GM23248 (cell line): ENCODE measurements around the gene MYO1D. TPM values are rescaled to one million over a fixed set of nuclear protein-coding genes. Genes with fewer than 3 reads are reported as not detected.
"Not testable (repeated sequence)": the region's sequence is repeated elsewhere in the genome, so short reads cannot be mapped to it uniquely, and the experiment has no call there.

Experiments used
- DNase-seq: peaks from one replicate; pipeline ENCODE4 v3.0.0-alpha.2; 2015
- H2AFZ ChIP-seq: fragments of 200-600 bp; sonication (generic); 2 replicates; pipeline ENCODE4 v1.6.1; 2016; ENCODE audit warnings: antibody characterized with exemption
- H3F3A ChIP-seq: fragments of 200-600 bp; sonication (generic); 2 replicates; pipeline ENCODE4 v1.6.1; 2016; ENCODE audit warnings: mild to moderate bottlenecking, antibody characterized with exemption, mixed run types; ENCODE audit not compliant: insufficient read depth
- H3K27ac ChIP-seq: fragments of 200-600 bp; sonication (generic); 2 replicates; pipeline ENCODE4 v1.5.1; 2016; ENCODE audit warnings: mild to moderate bottlenecking
- H3K27me3 ChIP-seq: fragments of 200-600 bp; sonication (generic); replicated peaks from 2 replicates; pipeline ENCODE4 v1.6.1; 2016; ENCODE audit warnings: mild to moderate bottlenecking; ENCODE audit not compliant: insufficient read depth
- H3K36me3 ChIP-seq: fragments of 200-600 bp; sonication (generic); 2 replicates; pipeline ENCODE4 v1.6.1; 2016; ENCODE audit warnings: low read depth, mild to moderate bottlenecking
- H3K4me1 ChIP-seq: fragments of 200-600 bp; sonication (generic); 2 replicates; pipeline ENCODE4 v1.6.1; 2016; ENCODE audit warnings: mild to moderate bottlenecking; ENCODE audit not compliant: insufficient read depth
- H3K4me2 ChIP-seq: fragments of 200-600 bp; sonication (generic); one replicate; pipeline ENCODE4 v1.6.1; 2016; ENCODE audit warnings: mild to moderate bottlenecking; ENCODE audit not compliant: unreplicated experiment
- H3K4me3 ChIP-seq: fragments of 200-600 bp; sonication (generic); 2 replicates; pipeline ENCODE4 v1.5.1; 2016; ENCODE audit warnings: mild to moderate bottlenecking
- H3K79me2 ChIP-seq: fragments of 200-600 bp; sonication (generic); 2 replicates; pipeline ENCODE4 v1.6.1; 2016; ENCODE audit warnings: mild to moderate bottlenecking; ENCODE audit not compliant: insufficient read depth
- H3K9ac ChIP-seq: fragments of 200-600 bp; sonication (generic); 2 replicates; pipeline ENCODE4 v1.6.1; 2016; ENCODE audit warnings: mild to moderate bottlenecking
- H3K9me2 ChIP-seq: fragments of 200-600 bp; sonication (generic); 2 replicates; pipeline ENCODE4 v1.6.1; 2016; ENCODE audit warnings: mixed run types, mild to moderate bottlenecking, moderate library complexity; ENCODE audit not compliant: insufficient read depth
- H3K9me3 ChIP-seq: fragments of 200-600 bp; sonication (generic); one replicate; pipeline ENCODE4 v1.6.1; 2017; ENCODE audit warnings: low read depth
- H4K20me1 ChIP-seq: fragments of 200-600 bp; sonication (generic); 2 replicates; pipeline ENCODE4 v1.6.0; 2016; ENCODE audit not compliant: insufficient read depth
- EZH2 ChIP-seq: fragments of 200-600 bp; sonication (generic); IDR thresholded peaks from 2 replicates; pipeline ENCODE4 v1.6.1; 2018; ENCODE audit warnings: antibody characterized with exemption, mild to moderate bottlenecking; ENCODE audit not compliant: insufficient read depth, poor library complexity, severe bottlenecking
- EZH2phosphoT487 ChIP-seq: fragments of 200-600 bp; sonication (generic); IDR thresholded peaks from 2 replicates; pipeline ENCODE4 v1.6.1; 2018; ENCODE audit warnings: antibody characterized with exemption, moderate library complexity, mild to moderate bottlenecking, low read depth; ENCODE audit not compliant: insufficient read depth
- WGBS, 2 experiments: methylation state at CpG; one replicate each; pipeline ENCODE4 v1.1.6; 2015 to 2017; ENCODE audit warnings: low lambda C conversion rate in 2 of 2, low coverage in 1 of 2; ENCODE audit errors: missing lambda C conversion rate in 2 of 2; 5-methylcytosine and 5-hydroxymethylcytosine counted together
- in situ Hi-C: fragments of 300-500 bp; cut with MboI; formaldehyde crosslinking; loops from 2 replicates; pipeline ENCODE4 v1.15.0; 2020
- polyA plus RNA-seq: library from polyadenylated mRNA; unstranded; fragments of >200 nt; fragmentation: Nextera tagmentation; extraction: Ambion mirVana; gene quantifications from 2 replicates; pipeline ENCODE4 v1.2.1, GENCODE V29; 2016
- total RNA-seq: library from RNA; depleted of rRNA; stranded (reverse); fragments of >200 nt; shearing (Covaris generic); gene quantifications from 2 replicates; pipeline ENCODE4 v1.2.3, GENCODE V29; 2014

Gene MYO1D
- total and polyA plus RNA-seq, 2 experiments from 2014 or later, result 54.1 to 99.5 TPM

DNA sequence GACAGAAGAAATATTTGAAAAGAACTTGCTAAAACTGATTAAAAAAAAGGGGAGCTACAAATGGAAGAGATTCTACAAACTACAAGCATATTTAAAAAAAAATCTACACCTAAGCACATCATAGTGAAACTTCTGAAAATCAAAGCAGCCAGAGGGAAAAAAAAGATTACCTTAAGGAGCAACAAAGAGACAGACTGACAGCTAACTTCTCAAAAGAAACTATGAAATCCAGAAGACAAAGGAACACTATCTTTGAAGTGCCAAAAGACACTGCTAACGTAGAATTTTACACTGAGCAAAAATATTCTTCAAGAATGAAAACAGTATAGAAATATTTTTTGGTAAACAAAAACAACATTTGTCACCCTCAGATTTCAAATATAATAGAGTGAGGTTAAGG, 151.2 kb downstream of the MYO1D start:
- 93% methylated on average over 1 of the region's 1 CpG for WGBS, 2 experiments
- Histone ChIP-seq H3K79me2 (no peaks in the 10 kb centered on the region), H3K27ac (no peak overlapping the region), H3K9me3 (no peaks in the 10 kb centered on the region), H3K36me3 (peaks cover 27% of the 10 kb centered on the region), H4K20me1 (no peaks in the 10 kb centered on the region), H3K4me3 (no peak overlapping the region), H3K9ac (no peak overlapping the region), H3K9me2 (no peaks in the 10 kb centered on the region; the same call in 1 of the 2 replicates), H3F3A (no peaks in the 10 kb centered on the region), H3K4me2 (no peak overlapping the region), H3K4me1 (no peaks in the 10 kb centered on the region), H2AFZ (no peak overlapping the region), H3K27me3 (no peaks in the 10 kb centered on the region)
- no peak for TF ChIP-seq EZH2phosphoT487
- TF ChIP-seq EZH2, result no peak
- no peak for DNase-seq
- in situ Hi-C loops, result no loop called here

- TF ChIP-seq EZH2, result no peak
- no peak for TF ChIP-seq EZH2phosphoT487
- no peak overlapping the region for H2AFZ ChIP-seq
- DNase-seq, result peak; percentile 53
- H3K27ac ChIP-seq, result no peak overlapping the region
- H4K20me1 ChIP-seq, result no peaks in the 10 kb centered on the region
- H3K27me3 ChIP-seq, result no peaks in the 10 kb centered on the region
- no peaks in the 10 kb centered on the region for H3K9me3 ChIP-seq
- WGBS, 2 experiments, result 82% methylated on average over 5 of the region's 5 CpGs
- no peaks in the 10 kb centered on the region for H3K79me2 ChIP-seq
- in situ Hi-C loops, result no loop called here
- H3K4me2 ChIP-seq, result no peak overlapping the region
- H3K4me1 ChIP-seq, result no peaks in the 10 kb centered on the region
- H3F3A ChIP-seq, result no peaks in the 10 kb centered on the region
- H3K9me2 ChIP-seq, result no peaks in the 10 kb centered on the region
- no peak overlapping the region for H3K4me3 ChIP-seq
- H3K36me3 ChIP-seq, result peaks cover 36% of the 10 kb centered on the region
- no peak overlapping the region for H3K9ac ChIP-seq
Observed at GRCh38 chr17:32723310-32723955, 153.5 kb downstream of the MYO1D start.

- TF ChIP-seq EZH2 (no peak), EZH2phosphoT487 (no peak)
- H4K20me1 ChIP-seq, result no peaks in the 10 kb centered on the region
- in situ Hi-C loops, result no loop called here
- no peak overlapping the region for H3K4me2 ChIP-seq
- H3K9ac ChIP-seq, result no peak overlapping the region
- no peaks in the 10 kb centered on the region for H3F3A ChIP-seq
- peaks cover 37% of the 10 kb centered on the region for H3K36me3 ChIP-seq
- WGBS, 2 experiments, result 97% methylated on average over 6 of the region's 6 CpGs
- no peaks in the 10 kb centered on the region for H3K9me2 ChIP-seq
- no peaks in the 10 kb centered on the region for H3K27me3 ChIP-seq
- no peak overlapping the region for H3K27ac ChIP-seq
- no peak for DNase-seq
- no peaks in the 10 kb centered on the region for H3K79me2 ChIP-seq
- no peak overlapping the region for H2AFZ ChIP-seq
- H3K4me3 ChIP-seq, result no peak overlapping the region
- no peaks in the 10 kb centered on the region for H3K4me1 ChIP-seq
- H3K9me3 ChIP-seq, result no peaks in the 10 kb centered on the region
Observed at GRCh38 chr17:32722733-32723132, 154.2 kb downstream of the MYO1D start.

- Histone ChIP-seq H3K9me3 (no peaks in the 10 kb centered on the region), H4K20me1 (no peaks in the 10 kb centered on the region), H3K4me3 (no peak overlapping the region), H3K36me3 (peaks cover 40% of the 10 kb centered on the region), H2AFZ (no peak overlapping the region), H3K4me2 (no peak overlapping the region), H3K9ac (no peak overlapping the region), H3F3A (no peaks in the 10 kb centered on the region), H3K27ac (no peak overlapping the region), H3K27me3 (no peaks in the 10 kb centered on the region), H3K79me2 (no peaks in the 10 kb centered on the region), H3K9me2 (no peaks in the 10 kb centered on the region), H3K4me1 (no peaks in the 10 kb centered on the region)
- no peak for DNase-seq
- in situ Hi-C loops, result no loop called here
- 90 to 98% methylated on average over 5 of the region's 5 CpGs for WGBS, 2 experiments
- TF ChIP-seq EZH2phosphoT487, result no peak
- TF ChIP-seq EZH2, result no peak
Observed at GRCh38 chr17:32720671-32721070, 156.3 kb downstream of the MYO1D start.

- no peaks in the 10 kb centered on the region for H3F3A ChIP-seq
- H2AFZ ChIP-seq, result no peak overlapping the region
- no peak for DNase-seq
- in situ Hi-C loops, result no loop called here
- no peak overlapping the region for H3K27ac ChIP-seq
- H3K4me1 ChIP-seq, result no peaks in the 10 kb centered on the region
- no peaks in the 10 kb centered on the region for H3K79me2 ChIP-seq
- WGBS, 2 experiments, result 98 to 100% methylated on average over 1 of the region's 1 CpG
- H3K36me3 ChIP-seq, result peaks cover 37% of the 10 kb centered on the region
- H3K9me2 ChIP-seq, result no peaks in the 10 kb centered on the region
- H3K9me3 ChIP-seq, result no peaks in the 10 kb centered on the region
- no peak for TF ChIP-seq EZH2phosphoT487
- TF ChIP-seq EZH2, result no peak
- no peak overlapping the region for H3K4me3 ChIP-seq
- H3K27me3 ChIP-seq, result no peaks in the 10 kb centered on the region
- H4K20me1 ChIP-seq, result no peaks in the 10 kb centered on the region
- no peak overlapping the region for H3K4me2 ChIP-seq
- H3K9ac ChIP-seq, result no peak overlapping the region
Observed at GRCh38 chr17:32719689-32720088, 157.2 kb downstream of the MYO1D start.

- H3K27me3 ChIP-seq, H3K9me2 ChIP-seq, H3F3A ChIP-seq, H4K20me1 ChIP-seq, in situ Hi-C loops, H3K27ac ChIP-seq, H3K4me1 ChIP-seq, H3K9me3 ChIP-seq, H3K4me3 ChIP-seq, H2AFZ ChIP-seq, H3K9ac ChIP-seq, H3K79me2 ChIP-seq, DNase-seq, H3K4me2 ChIP-seq: not testable (repeated sequence)
- WGBS, 2 experiments, result 97% methylated on average over 3 of the region's 3 CpGs
- H3K36me3 ChIP-seq, result peaks cover 24% of the 10 kb centered on the region; the same call in 1 of the 2 replicates
Observed at GRCh38 chr17:32714922-32715321, 162.0 kb downstream of the MYO1D start.

DNA sequence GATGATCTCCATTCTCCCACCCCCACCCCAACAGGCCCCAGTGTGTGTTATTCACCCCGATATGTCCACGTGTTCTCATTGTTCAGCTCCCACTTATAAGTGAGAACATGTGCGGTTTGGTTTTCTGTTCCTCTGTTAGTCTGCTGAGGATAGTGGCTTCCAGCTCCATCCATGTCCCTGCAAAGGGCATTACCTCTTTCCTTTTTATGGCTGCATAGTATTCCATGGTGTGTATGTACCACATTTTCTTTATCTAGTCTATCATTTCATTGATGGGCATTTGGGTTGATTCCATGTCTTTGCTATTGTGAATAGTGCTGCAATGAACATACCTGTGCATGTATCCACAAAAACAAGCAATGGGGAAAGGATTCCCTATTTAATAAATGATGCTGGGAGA, 162.7 kb downstream of the MYO1D start:
- H3K4me2 ChIP-seq, H3K4me3 ChIP-seq, H3K9me2 ChIP-seq, H3K27ac ChIP-seq, DNase-seq, H4K20me1 ChIP-seq, H3K4me1 ChIP-seq, H3K9ac ChIP-seq, H2AFZ ChIP-seq, in situ Hi-C loops, H3K79me2 ChIP-seq, H3K27me3 ChIP-seq, H3K9me3 ChIP-seq, H3F3A ChIP-seq: not testable (repeated sequence)
- WGBS, 2 experiments, result 98 to 100% methylated on average over 3 of the region's 3 CpGs
- peaks cover 24% of the 10 kb centered on the region; the same call in 1 of the 2 replicates for H3K36me3 ChIP-seq
